K562 (cell line): ENCODE measurements around the gene HPCAL1. TPM values are rescaled to one million over a fixed set of nuclear protein-coding genes. Genes with fewer than 3 reads are reported as not detected.

Experiments used
- CCAR2 ChIP-seq: fragments of 200-400 bp; formaldehyde crosslinking; IDR thresholded peaks from 2 replicates; pipeline ENCODE4 v1.6.1; 2017; ENCODE audit warnings: mild to moderate bottlenecking, low read depth, low read length
- ETV1 ChIP-seq: fragments of 450-650 bp; conservative IDR thresholded peaks from 2 replicates; pipeline ENCODE4 v1.6.1; 2016; ENCODE audit warnings: missing genetic modification characterization, control low read depth, low read depth, missing compliant biosample characterization
- EZH2 ChIP-seq: IDR thresholded peaks from 2 replicates; pipeline ENCODE4 v1.6.1; 2012; ENCODE audit warnings: low read depth, mild to moderate bottlenecking, inconsistent platforms, low read length, borderline replicate concordance
- GTF2A2 ChIP-seq: IDR thresholded peaks from 2 replicates; pipeline ENCODE4 v1.6.1; 2016; ENCODE audit warnings: mild to moderate bottlenecking, missing genetic modification characterization, missing compliant biosample characterization
- GTF2E2 ChIP-seq: fragments of 200-800 bp; sonication (Bioruptor generic); IDR thresholded peaks from 2 replicates; pipeline ENCODE4 v1.6.1; 2016; ENCODE audit warnings: missing genetic modification characterization, missing compliant biosample characterization
- HMG20A ChIP-seq: fragments of 450-650 bp; formaldehyde crosslinking; conservative IDR thresholded peaks from 2 replicates; pipeline ENCODE4 v1.4.0; 2020; ENCODE audit warnings: mild to moderate bottlenecking, mixed read lengths
- HNRNPL ChIP-seq: fragments of 200-400 bp; formaldehyde crosslinking; IDR thresholded peaks from 2 replicates; pipeline ENCODE4 v1.6.1; 2017; ENCODE audit warnings: low read depth, mild to moderate bottlenecking, low read length
- KAT7 ChIP-seq: sonication (generic); formaldehyde crosslinking; IDR thresholded peaks from 2 replicates; pipeline ENCODE4 v1.8.0; 2022; ENCODE audit warnings: missing genetic modification reagents, mild to moderate bottlenecking, borderline replicate concordance
- PURB ChIP-seq: sonication (generic); formaldehyde crosslinking; IDR thresholded peaks from 2 replicates; pipeline ENCODE4 v1.9.0; 2021; ENCODE audit warnings: low read depth, mild to moderate bottlenecking, missing genetic modification reagents
- SRF ChIP-seq, 2 experiments: fragments of 250-450, 450-650 bp in 1 of 2; sonication (Bioruptor Pico) in 1 of 2; sonication (generic) in 1 of 2; formaldehyde crosslinking; IDR thresholded peaks; 2 replicates each; pipeline versions ENCODE4 v1.5.0 to v1.5.1; 2020 to 2022; ENCODE audit warnings: mild to moderate bottlenecking in 1 of 2, missing genetic modification reagents in 1 of 2
- ZBTB8A ChIP-seq: fragments of 450-650 bp; IDR thresholded peaks from 2 replicates; pipeline ENCODE4 v1.6.1; 2018; ENCODE audit warnings: mild to moderate bottlenecking, moderate library complexity; ENCODE audit not compliant: partially characterized antibody
- ZNF121 ChIP-seq: sonication (generic); formaldehyde crosslinking; conservative IDR thresholded peaks from 2 replicates; pipeline ENCODE4 v1.8.0; 2022; ENCODE audit warnings: missing genetic modification reagents
- ZNF436 ChIP-seq: fragments of 250-450, 450-650 bp; sonication (Bioruptor Pico); formaldehyde crosslinking; IDR thresholded peaks from 2 replicates; pipeline ENCODE4 v1.7.0; 2020; ENCODE audit warnings: mild to moderate bottlenecking
- ZNF57 ChIP-seq: fragments of 450-650 bp; formaldehyde crosslinking; IDR thresholded peaks from 2 replicates; pipeline ENCODE4 v1.4.0; 2020; ENCODE audit warnings: mild to moderate bottlenecking, moderate library complexity
- ZNF695 ChIP-seq: fragments of 450-650 bp; formaldehyde crosslinking; IDR thresholded peaks from 2 replicates; pipeline ENCODE4 v1.4.0; 2020; ENCODE audit warnings: mild to moderate bottlenecking, moderate library complexity
- ZNF76 ChIP-seq: fragments of 250-450 bp; sonication (Bioruptor Pico); IDR thresholded peaks from 2 replicates; pipeline ENCODE4 v1.4.0; 2020; ENCODE audit warnings: mild to moderate bottlenecking, moderate library complexity, borderline replicate concordance
- polyA plus RNA-seq, 8 experiments: library from polyadenylated mRNA; depleted of rRNA in 4 of 8; stranded (reverse) in 5 of 8; unstranded in 3 of 8; fragments of >200 nt; fragmentation: Nextera tagmentation in 2 of 8; fragmentation: Illumina TruSeq in 1 of 8; extraction: Ambion mirVana in 2 of 8; extraction: Trizol in 1 of 8; gene quantifications; 2 replicates each; pipeline versions ENCODE4 v1.2.1 to v1.2.3, GENCODE V29; 2011 to 2014; ENCODE audit warnings: inconsistent platforms in 1 of 8, missing spikeins in 1 of 8
- total RNA-seq, 7 experiments: library from RNA; depleted of rRNA in 6 of 7; stranded (reverse); fragments of >200 nt in 6 of 7; fragmentation: Illumina TruSeq in 2 of 7; extraction: Trizol in 2 of 7; gene quantifications; 2 replicates each; pipeline versions ENCODE4 v1.2.1 to v1.2.3, GENCODE V29; 2011 to 2021; ENCODE audit warnings: low replicate concordance in 1 of 7
- TF ChIP-seq, protein P1 (sequence below): fragments of 200-600 bp; sonication (generic); IDR thresholded peaks from one replicate; pipeline ENCODE4 v1.6.1; 2012; ENCODE audit warnings: mild to moderate bottlenecking, low read depth, low read length, inconsistent platforms

Gene HPCAL1
- total and polyA plus RNA-seq, 9 of the 15 experiments (the other 6 are each of a cell fraction or from before 2014, with no cell fraction given), result 2.7 to 65.5 (median 23.9) TPM

DNA sequence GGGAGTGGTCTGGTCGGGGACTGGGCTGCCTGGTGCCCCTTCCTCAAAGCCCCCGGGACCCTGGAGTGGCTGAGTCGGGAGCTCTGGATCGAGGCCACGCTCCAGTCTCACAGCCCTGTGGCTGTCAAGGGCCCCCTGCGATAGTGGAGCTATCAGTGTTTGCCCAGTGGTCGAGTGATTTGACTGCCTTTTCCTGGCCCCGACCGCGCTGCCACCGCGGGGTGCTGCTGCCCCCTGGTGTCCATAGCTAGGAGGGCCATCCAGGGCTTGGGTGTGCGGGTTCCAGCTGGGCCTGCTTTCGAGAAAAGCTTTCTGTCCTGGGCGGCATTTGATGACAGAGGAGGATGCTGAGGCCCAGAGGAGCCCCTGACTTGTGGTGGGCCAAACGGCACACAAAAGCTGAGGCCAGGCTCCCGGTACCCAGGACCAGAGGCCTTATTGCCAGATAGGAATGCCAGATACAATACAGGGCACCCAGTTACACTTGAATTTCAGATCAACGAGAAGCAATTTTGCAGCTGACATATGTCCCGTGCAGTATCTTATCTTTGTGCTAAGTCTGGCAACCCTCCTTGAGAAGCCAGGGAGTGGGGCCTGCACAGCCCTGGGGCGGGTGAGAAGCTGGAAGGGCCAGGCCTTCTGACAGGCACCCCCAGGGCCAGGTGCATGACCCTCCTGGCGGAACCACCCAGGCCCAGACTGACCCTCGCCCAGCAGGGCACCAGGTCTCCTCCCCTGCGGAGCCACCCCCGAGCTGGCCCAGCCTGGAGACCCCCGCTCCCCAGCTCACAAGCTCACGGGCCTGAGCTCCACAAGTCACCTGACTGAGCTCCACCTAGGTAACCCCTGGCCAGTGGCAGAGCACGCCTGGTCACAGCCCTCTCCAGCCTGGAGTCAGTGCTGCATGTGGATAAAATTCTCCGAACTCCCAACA is 132.4 kb downstream of the HPCAL1 start (continued):
- no peak for TF ChIP-seq ETV1 (tag)
- TF ChIP-seq ZNF57 (CRISPR knock-in tag), result no peak
- no peak for TF ChIP-seq GTF2E2 (tag)
- TF ChIP-seq ZNF695 (CRISPR knock-in tag), result no peak
- TF ChIP-seq, protein P1, sequence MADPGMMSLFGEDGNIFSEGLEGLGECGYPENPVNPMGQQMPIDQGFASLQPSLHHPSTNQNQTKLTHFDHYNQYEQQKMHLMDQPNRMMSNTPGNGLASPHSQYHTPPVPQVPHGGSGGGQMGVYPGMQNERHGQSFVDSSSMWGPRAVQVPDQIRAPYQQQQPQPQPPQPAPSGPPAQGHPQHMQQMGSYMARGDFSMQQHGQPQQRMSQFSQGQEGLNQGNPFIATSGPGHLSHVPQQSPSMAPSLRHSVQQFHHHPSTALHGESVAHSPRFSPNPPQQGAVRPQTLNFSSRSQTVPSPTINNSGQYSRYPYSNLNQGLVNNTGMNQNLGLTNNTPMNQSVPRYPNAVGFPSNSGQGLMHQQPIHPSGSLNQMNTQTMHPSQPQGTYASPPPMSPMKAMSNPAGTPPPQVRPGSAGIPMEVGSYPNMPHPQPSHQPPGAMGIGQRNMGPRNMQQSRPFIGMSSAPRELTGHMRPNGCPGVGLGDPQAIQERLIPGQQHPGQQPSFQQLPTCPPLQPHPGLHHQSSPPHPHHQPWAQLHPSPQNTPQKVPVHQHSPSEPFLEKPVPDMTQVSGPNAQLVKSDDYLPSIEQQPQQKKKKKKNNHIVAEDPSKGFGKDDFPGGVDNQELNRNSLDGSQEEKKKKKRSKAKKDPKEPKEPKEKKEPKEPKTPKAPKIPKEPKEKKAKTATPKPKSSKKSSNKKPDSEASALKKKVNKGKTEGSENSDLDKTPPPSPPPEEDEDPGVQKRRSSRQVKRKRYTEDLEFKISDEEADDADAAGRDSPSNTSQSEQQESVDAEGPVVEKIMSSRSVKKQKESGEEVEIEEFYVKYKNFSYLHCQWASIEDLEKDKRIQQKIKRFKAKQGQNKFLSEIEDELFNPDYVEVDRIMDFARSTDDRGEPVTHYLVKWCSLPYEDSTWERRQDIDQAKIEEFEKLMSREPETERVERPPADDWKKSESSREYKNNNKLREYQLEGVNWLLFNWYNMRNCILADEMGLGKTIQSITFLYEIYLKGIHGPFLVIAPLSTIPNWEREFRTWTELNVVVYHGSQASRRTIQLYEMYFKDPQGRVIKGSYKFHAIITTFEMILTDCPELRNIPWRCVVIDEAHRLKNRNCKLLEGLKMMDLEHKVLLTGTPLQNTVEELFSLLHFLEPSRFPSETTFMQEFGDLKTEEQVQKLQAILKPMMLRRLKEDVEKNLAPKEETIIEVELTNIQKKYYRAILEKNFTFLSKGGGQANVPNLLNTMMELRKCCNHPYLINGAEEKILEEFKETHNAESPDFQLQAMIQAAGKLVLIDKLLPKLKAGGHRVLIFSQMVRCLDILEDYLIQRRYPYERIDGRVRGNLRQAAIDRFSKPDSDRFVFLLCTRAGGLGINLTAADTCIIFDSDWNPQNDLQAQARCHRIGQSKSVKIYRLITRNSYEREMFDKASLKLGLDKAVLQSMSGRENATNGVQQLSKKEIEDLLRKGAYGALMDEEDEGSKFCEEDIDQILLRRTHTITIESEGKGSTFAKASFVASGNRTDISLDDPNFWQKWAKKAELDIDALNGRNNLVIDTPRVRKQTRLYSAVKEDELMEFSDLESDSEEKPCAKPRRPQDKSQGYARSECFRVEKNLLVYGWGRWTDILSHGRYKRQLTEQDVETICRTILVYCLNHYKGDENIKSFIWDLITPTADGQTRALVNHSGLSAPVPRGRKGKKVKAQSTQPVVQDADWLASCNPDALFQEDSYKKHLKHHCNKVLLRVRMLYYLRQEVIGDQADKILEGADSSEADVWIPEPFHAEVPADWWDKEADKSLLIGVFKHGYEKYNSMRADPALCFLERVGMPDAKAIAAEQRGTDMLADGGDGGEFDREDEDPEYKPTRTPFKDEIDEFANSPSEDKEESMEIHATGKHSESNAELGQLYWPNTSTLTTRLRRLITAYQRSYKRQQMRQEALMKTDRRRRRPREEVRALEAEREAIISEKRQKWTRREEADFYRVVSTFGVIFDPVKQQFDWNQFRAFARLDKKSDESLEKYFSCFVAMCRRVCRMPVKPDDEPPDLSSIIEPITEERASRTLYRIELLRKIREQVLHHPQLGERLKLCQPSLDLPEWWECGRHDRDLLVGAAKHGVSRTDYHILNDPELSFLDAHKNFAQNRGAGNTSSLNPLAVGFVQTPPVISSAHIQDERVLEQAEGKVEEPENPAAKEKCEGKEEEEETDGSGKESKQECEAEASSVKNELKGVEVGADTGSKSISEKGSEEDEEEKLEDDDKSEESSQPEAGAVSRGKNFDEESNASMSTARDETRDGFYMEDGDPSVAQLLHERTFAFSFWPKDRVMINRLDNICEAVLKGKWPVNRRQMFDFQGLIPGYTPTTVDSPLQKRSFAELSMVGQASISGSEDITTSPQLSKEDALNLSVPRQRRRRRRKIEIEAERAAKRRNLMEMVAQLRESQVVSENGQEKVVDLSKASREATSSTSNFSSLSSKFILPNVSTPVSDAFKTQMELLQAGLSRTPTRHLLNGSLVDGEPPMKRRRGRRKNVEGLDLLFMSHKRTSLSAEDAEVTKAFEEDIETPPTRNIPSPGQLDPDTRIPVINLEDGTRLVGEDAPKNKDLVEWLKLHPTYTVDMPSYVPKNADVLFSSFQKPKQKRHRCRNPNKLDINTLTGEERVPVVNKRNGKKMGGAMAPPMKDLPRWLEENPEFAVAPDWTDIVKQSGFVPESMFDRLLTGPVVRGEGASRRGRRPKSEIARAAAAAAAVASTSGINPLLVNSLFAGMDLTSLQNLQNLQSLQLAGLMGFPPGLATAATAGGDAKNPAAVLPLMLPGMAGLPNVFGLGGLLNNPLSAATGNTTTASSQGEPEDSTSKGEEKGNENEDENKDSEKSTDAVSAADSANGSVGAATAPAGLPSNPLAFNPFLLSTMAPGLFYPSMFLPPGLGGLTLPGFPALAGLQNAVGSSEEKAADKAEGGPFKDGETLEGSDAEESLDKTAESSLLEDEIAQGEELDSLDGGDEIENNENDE, result no peak
- TF ChIP-seq ZNF436 (CRISPR knock-in tag), result no peak
- TF ChIP-seq ZBTB8A, result no peak
- no peak; the same call in 1 of the 2 replicates for TF ChIP-seq KAT7 (CRISPR knock-in tag)
- TF ChIP-seq GTF2A2 (tag), result no peak
- no peak for TF ChIP-seq HNRNPL
- no peak for TF ChIP-seq ZNF121 (CRISPR knock-in tag)
- no peak for TF ChIP-seq HMG20A (CRISPR knock-in tag)
- no peak for TF ChIP-seq EZH2
- no peak for TF ChIP-seq CCAR2
- TF ChIP-seq ZNF76, result no peak
- no peak for TF ChIP-seq PURB (CRISPR knock-in tag)
- TF ChIP-seq SRF (CRISPR knock-in tag; IDR thresholded peaks at IDR 0.05), result no peak
